A673 (cell line): ENCODE measurements around the gene PKNOX2.

Experiments
- CTCF ChIP-seq: fragments of 300-800, 200-600 bp; sonication (generic); conservative IDR thresholded peaks from 2 replicates; pipeline ENCODE4 v1.5.1; 2017; ENCODE audit warnings: low read depth, mild to moderate bottlenecking, antibody characterized with exemption, low read length, moderate library complexity, mixed read lengths
- EZH2 ChIP-seq: fragments of 200-600 bp; sonication (generic); IDR thresholded peaks from 2 replicates; pipeline ENCODE4 v1.6.1; 2017; ENCODE audit warnings: borderline replicate concordance, low read depth, mild to moderate bottlenecking, mixed read lengths, antibody characterized with exemption, low read length; ENCODE audit not compliant: poor library complexity, severe bottlenecking

DNA sequence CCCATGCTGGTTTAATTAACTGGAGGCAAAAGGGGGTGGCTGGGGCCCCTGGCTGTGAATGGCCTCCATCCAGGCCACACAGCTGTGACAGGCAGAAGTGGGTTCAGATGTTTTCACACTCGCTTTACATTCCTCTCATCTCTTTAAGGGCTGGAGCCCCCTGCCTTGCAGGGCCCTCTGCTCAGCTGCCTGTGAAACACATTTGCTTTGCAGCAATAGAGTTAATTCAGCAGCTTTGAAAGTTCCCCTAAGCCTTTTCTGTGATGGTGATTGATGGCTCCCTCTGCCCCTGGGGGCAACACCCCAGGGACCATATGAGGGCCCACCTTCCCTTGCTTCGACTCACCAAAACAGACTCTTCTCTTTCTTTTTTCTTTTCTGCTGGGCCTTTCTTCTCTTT is 192.2 kb downstream of the PKNOX2 start:
- TF ChIP-seq CTCF (no peak), EZH2 (no peak)
